Astrocyte (in vitro differentiated cells and primary cell): Measurements from ENCODE around the gene PHF21B.

Experiments used
- EZH2 ChIP-seq: IDR thresholded peaks from 2 replicates; pipeline ENCODE4 v1.6.1; 2012; ENCODE audit warnings: mild to moderate bottlenecking, low read length, inconsistent platforms; ENCODE audit not compliant: insufficient read depth
- TF ChIP-seq, protein P1 (sequence below): IDR thresholded peaks from 2 replicates; pipeline ENCODE4 v1.5.1; 2011; ENCODE audit warnings: low read depth, mild to moderate bottlenecking, inconsistent platforms, low read length, moderate library complexity; ENCODE audit not compliant: insufficient read depth

DNA sequence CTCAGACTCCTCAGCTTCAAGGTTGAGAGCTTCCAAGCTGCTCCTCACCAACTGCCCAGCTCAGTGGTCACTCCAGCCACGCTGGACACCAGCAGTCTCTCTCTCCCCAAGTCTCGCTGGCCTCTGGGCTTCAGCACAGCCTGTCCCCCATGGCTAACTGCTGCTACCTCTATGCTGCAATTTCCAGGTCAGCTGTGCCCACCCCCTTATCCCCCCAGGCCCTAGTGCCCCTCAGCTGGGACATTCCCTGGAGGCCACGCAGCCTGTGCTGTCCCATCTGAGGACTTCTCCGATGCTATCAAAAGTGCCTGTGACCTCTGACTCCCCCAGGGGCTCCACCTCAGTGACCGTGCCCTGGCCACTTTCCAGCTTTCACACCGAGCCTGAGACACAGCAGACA lies 37.5 kb upstream of the PHF21B start:
- TF ChIP-seq, protein P1, sequence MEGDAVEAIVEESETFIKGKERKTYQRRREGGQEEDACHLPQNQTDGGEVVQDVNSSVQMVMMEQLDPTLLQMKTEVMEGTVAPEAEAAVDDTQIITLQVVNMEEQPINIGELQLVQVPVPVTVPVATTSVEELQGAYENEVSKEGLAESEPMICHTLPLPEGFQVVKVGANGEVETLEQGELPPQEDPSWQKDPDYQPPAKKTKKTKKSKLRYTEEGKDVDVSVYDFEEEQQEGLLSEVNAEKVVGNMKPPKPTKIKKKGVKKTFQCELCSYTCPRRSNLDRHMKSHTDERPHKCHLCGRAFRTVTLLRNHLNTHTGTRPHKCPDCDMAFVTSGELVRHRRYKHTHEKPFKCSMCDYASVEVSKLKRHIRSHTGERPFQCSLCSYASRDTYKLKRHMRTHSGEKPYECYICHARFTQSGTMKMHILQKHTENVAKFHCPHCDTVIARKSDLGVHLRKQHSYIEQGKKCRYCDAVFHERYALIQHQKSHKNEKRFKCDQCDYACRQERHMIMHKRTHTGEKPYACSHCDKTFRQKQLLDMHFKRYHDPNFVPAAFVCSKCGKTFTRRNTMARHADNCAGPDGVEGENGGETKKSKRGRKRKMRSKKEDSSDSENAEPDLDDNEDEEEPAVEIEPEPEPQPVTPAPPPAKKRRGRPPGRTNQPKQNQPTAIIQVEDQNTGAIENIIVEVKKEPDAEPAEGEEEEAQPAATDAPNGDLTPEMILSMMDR, result no peak
- no peak for TF ChIP-seq EZH2
